A172 (cell line): Measurements from ENCODE around the gene TDRD1. TPM values are rescaled to one million over a fixed set of nuclear protein-coding genes. Genes with fewer than 3 reads are reported as not detected.
"Not testable (repeated sequence)": the region's sequence is repeated elsewhere in the genome, so short reads cannot be mapped to it uniquely, and the experiment has no call there.

ENCODE experiments used
- DNase-seq: peaks from one replicate; pipeline ENCODE4 v3.0.0-alpha.2; 2015; ENCODE audit warnings: low spot score
- total RNA-seq: library from RNA; depleted of rRNA; stranded (reverse); fragments of >200 nt; shearing (Covaris generic); gene quantifications from 2 replicates; pipeline ENCODE4 v1.2.3, GENCODE V29; 2014; rRNA removed

The TDRD1 gene, protein sequence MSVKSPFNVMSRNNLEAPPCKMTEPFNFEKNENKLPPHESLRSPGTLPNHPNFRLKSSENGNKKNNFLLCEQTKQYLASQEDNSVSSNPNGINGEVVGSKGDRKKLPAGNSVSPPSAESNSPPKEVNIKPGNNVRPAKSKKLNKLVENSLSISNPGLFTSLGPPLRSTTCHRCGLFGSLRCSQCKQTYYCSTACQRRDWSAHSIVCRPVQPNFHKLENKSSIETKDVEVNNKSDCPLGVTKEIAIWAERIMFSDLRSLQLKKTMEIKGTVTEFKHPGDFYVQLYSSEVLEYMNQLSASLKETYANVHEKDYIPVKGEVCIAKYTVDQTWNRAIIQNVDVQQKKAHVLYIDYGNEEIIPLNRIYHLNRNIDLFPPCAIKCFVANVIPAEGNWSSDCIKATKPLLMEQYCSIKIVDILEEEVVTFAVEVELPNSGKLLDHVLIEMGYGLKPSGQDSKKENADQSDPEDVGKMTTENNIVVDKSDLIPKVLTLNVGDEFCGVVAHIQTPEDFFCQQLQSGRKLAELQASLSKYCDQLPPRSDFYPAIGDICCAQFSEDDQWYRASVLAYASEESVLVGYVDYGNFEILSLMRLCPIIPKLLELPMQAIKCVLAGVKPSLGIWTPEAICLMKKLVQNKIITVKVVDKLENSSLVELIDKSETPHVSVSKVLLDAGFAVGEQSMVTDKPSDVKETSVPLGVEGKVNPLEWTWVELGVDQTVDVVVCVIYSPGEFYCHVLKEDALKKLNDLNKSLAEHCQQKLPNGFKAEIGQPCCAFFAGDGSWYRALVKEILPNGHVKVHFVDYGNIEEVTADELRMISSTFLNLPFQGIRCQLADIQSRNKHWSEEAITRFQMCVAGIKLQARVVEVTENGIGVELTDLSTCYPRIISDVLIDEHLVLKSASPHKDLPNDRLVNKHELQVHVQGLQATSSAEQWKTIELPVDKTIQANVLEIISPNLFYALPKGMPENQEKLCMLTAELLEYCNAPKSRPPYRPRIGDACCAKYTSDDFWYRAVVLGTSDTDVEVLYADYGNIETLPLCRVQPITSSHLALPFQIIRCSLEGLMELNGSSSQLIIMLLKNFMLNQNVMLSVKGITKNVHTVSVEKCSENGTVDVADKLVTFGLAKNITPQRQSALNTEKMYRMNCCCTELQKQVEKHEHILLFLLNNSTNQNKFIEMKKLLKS
- total RNA-seq: 0.02 TPM in 1 of 2 replicates, not detected in the other

DNA sequence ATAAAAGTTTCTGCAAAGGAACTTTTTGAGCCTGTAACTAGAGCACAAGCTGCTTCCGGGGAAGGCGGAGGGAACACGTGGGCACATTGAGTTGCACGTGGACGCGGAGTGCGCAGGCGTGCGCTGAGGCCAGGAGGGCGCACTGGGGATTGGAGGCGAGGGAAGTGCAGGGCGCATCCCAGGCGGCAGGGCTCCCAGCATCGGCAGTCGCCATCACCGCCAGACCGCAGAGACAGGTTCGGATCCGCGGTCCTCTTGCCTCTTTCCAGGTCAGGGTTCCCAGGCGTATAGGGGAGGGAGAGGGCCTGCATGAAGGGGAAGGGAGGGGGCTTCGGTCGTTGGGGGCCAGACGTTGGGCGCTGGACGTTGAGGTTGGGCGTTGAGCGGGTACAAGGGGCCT is at the start of gene TDRD1:
TDRD1 (plus strand) TSS at position 206 of the 400 bp plus-strand sequence. CDS start 8,479 bp downstream, outside the sequence.
- no peak for DNase-seq

DNA sequence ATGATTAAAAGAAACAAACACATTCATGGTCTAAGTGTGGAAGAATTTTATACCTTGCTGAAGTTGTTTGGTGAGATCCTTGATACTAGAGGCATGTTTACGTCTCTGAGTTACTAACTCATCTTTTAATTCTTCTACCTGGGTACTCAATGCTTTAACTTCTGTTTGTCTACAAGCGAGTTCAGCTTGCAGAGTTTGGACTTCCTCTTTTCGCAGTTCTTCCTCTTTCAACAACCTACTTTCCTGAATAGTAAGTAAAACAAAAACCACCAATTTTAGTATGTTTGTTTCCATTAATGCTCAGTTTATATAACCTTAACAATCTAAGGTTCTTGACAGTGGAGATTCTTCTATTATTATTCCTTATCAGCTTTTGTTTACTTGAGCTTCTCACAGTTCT is 48.1 kb upstream of the TDRD1 start:
- DNase-seq: no peak

DNA sequence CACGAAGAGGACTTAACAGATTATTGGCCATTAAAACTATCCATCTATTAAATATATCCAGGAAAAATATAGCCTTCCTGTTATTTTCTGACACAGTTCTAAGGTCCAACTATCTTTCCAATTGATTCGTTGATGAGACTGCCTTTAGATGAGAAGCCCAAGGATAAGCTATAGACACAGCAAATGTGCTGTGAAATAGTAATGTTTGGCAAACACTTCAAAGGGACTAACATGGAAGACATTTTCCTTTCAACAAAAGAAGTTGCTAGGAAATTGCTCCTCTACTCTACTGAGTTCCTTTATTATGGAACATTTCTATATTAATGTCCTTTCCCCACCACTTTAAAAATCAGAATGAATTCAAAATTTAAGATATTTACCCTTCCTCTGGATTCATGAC is 43.7 kb upstream of the TDRD1 start:
- DNase-seq: no peak

DNA sequence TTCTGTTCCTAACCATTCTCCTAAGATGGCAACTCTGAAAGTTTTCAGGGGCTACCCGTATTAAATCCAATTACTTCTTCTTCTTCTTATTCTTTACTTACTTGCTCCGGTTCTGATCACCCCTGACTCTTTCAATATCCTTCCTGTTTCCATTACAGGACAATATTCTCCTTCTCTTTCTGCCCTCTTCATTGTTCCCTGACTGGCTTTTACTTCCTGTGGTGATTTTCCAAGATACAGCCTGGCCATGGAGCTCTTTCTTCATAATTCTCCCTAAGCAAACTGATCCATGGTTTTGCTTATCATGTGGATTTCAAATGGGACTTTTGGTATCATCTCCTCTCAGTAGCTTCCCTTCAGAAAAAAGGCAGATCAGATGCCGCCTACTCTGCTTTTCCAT is 40.6 kb upstream of the TDRD1 start:
- DNase-seq: no peak

GRCh38 chr10:114140036-114140435 is 39.1 kb upstream of the TDRD1 start:
- DNase-seq: no peak

DNA sequence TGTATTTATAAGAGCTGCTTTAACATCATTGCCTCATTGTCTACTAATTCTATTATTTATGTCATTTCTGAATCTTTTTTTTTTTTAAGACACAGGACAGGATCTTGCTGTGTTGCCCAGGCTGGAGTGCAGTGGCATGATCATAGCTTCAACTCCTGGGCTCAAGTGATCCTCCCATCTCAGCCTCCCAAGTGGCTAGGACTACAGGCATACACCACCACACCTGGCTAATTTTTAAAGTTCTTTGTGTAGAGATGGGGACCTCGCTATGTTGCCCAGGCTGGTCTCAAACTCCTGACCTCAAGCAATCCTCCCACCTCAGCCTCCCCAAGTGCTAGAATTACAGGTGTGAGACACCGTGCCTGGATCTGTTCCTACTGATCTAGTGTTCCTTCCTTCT is 38.3 kb upstream of the TDRD1 start:
- DNase-seq: not testable (repeated sequence)

DNA sequence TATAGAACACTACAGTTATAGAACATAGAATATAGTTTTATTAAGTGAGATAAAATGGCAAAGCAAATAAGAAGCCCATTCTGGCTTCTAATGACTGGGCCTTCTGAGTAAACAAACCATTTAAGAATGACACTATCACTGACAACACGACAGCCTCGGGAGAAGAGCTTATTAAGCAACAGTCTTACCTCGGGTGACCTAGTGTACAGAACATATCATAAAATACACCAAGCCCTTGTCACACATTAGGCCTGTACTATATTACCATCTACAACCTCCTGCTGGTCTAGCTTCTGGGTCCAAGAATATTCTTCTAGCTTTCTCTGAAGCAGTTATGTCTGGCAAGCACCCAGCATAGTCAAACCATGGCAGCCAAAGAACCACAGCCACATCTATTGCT is 37.1 kb upstream of the TDRD1 start:
- DNase-seq: no peak

- DNase-seq: no peak
These were observed 36.0 kb upstream of the TDRD1 start for GRCh38 chr10:114143160-114143559.

DNA sequence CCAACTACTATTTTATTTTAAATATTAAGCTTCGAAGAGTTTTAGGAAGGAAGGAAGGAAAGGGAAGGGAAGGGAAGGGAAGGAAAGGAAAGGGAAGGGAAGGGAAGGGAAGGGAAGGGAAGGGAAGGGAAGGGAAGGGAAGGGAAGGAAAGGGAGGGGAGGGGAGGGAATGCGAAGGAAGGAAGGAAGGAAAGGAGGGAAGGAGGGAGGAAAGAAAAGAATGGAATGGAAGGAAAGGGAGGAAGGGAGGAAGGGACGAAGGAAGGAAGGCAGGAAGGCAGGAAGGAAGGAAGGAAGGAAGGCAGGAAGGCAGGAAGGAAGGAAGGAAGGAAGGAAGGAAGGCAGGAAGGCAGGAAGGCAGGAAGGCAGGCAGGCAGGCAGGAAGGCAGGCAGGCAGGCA is 29.7 kb upstream of the TDRD1 start:
- not testable (repeated sequence) for DNase-seq

GRCh38 chr10:114151486-114151885 is 27.7 kb upstream of the TDRD1 start:
- peak; percentile 71 for DNase-seq

DNA sequence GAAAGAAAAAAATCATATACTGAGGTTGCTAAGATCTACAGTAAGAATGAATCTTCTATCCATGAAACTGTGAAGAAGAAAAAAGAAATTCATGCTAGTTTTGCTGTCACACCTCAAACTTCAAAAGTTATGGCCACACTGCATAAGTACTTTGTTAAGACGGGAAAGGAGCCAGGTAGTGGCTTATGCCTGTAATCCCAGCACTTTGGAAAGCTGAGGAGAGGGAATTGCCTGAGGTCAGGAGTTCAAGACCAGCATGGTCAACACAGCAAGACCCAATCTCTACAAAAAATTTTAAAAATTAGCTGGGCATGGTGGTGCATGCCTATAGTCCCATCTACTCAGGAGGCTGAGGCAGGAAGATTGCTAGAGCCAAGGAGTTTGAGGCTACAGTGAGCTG is 27.3 kb upstream of the TDRD1 start:
- DNase-seq: no peak

DNA sequence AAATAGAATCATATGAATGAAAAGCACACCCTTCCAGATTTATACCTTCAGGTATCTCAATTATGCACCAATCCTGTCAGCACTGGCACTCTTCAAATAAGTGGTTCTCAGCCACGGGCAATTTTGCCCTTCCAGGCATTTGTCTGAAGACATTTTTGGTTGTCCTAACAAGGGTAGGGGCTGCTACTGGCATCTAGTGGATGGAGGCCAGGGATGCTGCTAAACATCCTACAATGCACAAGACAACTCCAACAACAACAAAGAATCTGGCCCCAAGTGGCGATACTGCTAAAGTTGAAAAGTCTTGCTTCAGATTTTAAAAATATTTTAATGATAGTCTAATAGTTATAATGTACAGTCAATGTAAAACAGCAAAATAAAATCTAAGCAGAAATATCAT is 21.2 kb upstream of the TDRD1 start:
- DNase-seq: no peak

DNA sequence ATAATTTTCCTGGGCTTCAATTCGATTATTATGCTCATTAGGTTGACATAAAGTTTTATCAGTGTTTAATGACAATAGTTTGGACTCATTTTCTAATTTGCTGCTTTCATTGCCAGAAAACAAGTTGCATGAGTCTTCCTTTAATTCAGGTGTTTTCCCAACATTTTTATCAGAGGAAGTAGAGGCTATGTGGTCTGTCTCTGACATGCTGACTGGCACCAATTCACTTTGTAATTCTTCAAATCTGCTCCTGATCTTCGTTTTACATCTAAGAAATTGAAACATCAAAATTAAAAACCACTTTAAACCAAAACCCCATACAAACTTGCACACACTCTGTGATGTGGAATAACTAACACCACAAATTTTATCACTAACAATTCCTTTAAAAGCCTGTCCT is 16.1 kb upstream of the TDRD1 start:
- no peak for DNase-seq

DNA sequence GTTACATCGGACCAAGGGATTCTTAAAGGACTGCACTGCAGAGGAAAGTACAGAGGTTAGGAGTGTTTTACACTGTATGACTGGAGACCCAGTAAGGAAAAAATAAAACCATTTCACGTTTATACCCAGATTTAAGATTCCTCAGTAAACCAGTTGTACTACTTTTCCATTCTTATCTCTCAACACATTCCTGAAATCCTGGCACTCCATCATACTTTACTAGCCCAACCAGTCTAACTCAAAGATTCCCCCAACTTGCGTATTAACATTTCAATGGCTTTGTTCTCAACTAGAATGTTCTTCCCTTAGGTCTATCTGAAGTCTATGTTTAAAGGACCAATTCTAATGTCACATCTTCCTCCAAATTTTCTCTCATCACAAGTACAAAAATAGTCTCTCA is 13.1 kb upstream of the TDRD1 start:
- no peak for DNase-seq

GRCh38 chr10:114166494-114166893 is 12.7 kb upstream of the TDRD1 start:
- DNase-seq: no peak

DNA sequence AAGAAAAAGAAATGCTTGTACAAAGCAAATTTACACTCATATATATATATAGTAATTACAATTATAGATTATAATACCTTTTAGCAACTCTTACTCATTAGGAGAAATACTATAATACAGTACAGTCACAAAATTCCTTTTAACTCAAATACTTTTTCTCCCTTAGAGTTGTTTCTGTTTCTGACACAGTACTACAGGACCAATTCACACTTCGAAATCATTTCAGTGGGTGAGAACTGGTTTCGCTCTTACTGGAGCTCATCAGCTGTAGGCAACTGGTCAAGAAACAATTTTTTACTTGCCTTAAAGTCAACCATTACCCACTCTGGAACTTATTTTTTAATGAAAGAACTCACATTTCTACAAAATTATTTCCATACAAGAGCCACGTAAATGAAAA is 11.2 kb upstream of the TDRD1 start:
- no peak for DNase-seq

DNA sequence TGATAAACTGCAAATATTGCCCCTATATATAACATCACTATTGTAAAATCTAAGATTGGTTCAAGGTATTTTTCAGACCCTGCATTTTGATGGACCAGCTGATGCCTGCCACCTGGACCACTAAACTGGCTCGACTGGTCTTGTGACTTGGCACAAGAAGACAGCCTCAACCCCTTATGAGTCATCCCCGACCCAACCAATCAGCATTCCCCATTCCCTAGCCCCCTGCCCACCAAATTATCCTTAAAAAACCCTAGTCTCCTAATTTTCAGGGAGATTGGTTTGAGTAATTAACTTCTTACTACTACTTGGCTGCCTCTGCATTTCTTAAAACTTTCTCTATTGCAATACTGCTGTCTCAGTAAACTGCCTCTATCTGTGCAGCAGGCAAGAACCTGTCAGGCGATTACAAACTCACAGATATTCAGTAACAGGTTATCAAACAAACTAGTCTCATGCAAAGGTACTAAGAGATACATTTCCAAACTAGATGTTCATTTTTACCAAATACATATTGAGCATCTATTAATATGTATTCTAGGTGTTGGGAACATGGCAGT is 10.6 kb upstream of the TDRD1 start:
- DNase-seq: no peak

GRCh38 chr10:114172216-114172615 is 6.9 kb upstream of the TDRD1 start:
- no peak for DNase-seq

DNA sequence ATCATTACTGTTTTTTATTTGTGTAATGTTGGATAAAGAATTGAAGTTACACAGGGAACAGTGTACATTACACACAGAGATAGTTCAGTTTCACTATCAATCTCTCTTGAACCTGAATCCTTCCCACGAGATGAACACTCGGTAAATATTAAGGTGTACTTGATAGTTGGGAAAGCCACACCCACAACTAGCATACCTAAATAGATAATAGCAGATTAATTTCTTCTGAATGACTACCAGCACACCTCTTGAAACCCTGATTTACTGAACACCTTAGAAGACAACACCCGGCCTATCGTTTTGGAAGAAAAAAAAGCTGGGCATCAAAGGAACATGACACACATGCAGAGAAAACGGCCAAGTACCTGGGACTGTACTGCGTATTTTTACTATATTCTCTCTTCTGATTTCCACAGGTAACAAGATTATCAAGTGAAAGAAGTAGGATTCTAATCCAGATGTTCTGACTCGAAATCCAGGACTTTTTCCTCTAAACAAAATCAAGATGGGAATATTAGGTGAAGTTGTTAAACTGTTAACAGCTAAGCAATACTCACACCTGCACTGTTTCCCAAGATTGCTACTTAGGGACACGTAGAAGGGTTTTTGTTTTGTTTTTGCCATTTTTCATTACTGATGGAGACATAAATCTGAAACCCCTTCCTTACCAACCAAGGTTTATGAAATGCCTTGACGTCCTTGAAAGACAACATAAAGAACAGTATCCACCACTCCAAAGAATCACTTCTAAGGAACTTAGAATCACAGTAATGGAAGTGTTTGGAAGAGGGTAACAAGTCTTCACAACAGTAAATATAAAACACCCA is 6.2 kb upstream of the TDRD1 start:
- DNase-seq: no peak

DNA sequence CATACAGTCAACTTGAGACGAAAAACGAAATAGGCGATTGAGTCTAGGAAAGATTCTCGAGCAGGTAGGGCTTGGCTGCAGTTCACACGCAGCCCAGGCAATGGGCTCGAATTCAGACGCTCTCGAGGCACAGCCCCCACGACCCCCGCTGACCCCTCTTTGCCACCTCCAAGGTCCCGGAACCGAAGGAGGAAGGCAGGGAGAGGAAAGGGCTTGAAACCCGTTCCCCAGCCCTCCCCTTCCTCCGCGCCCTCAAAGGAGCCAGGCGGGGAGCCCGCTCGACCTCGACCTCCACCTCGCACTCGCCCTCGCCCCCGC is 5.6 kb upstream of the TDRD1 start:
- DNase-seq: no peak
